Ovary (tissue), 3 donors: ENCODE results near the gene KRT86.

Source experiments
- CTCF ChIP-seq, 3 donors: fragments of 450-650 bp in 2 of 3; fragments of 200-600 bp in 1 of 3; IDR thresholded peaks; one replicate each; pipeline versions ENCODE4 v1.5.1 to v1.8.0; 2016 to 2022; ENCODE audit warnings: antibody characterized with exemption in 3 of 3, mild to moderate bottlenecking in 1 of 3
- EP300 ChIP-seq: sonication (generic); formaldehyde crosslinking; IDR thresholded peaks from one replicate; pipeline ENCODE4 v1.6.1; 2017; ENCODE audit warnings: antibody characterized with exemption
- POLR2A ChIP-seq: fragments of 450-650 bp; IDR thresholded peaks from one replicate; pipeline ENCODE4 v1.6.1; 2017; ENCODE audit warnings: antibody characterized with exemption, mild to moderate bottlenecking, moderate library complexity
- donor health status: DM: no; HTN: no; CAD: no.

- no peak for TF ChIP-seq CTCF (IDR thresholded peaks at IDR 0.05)
- no peak for TF ChIP-seq POLR2A
- no peak for TF ChIP-seq EP300
Observed at GRCh38 chr12:52239767-52240166, 34.7 kb upstream of the KRT86 start.
